ENCODE data around the gene TMPRSS3. TPM values are rescaled to one million over a fixed set of nuclear protein-coding genes. Genes with fewer than 3 reads are reported as not detected.

Gene TMPRSS3
- total RNA-seq, 1 donor, result not detected

GRCh38 chr21:42350927-42351426 is 44.9 kb downstream of the TMPRSS3 start, which contains the start of gene TFF2:
Gene TFF2 (minus strand): TSS chr21:42350994. CDS start chr21:42350957, 37 bp downstream.
- TF ChIP-seq CTCF (IDR thresholded peaks at IDR 0.05; ENCODE audit: insufficient read depth, low read depth, low read length), result no peak
- H3K4me3 ChIP-seq (ENCODE audit: low read depth, low read length), result no peak within 1 kb of the TSS
- DNase-seq (ENCODE audit: low read depth), result no peak

- DNase-seq (ENCODE audit: low read depth), result no peak
- TF ChIP-seq CTCF (IDR thresholded peaks at IDR 0.05; ENCODE audit: insufficient read depth, low read depth, low read length), result no peak
- H3K4me3 ChIP-seq (ENCODE audit: low read depth, low read length), result no peak overlapping the region
These were observed 45.4 kb downstream of the TMPRSS3 start for GRCh38 chr21:42350318-42350910.

- no peak overlapping the region for H3K4me3 ChIP-seq (ENCODE audit: low read depth, low read length)
- no peak for TF ChIP-seq CTCF (IDR thresholded peaks at IDR 0.05; ENCODE audit: insufficient read depth, low read depth, low read length)
- no peak for DNase-seq (ENCODE audit: low read depth)
These were observed 46.2 kb downstream of the TMPRSS3 start for GRCh38 chr21:42349420-42350317.

- DNase-seq (ENCODE audit: low read depth), result no peak
- no peak for TF ChIP-seq CTCF (IDR thresholded peaks at IDR 0.05; ENCODE audit: insufficient read depth, low read depth, low read length)
- H3K4me3 ChIP-seq (ENCODE audit: low read depth, low read length), result no peak overlapping the region
These were observed 47.1 kb downstream of the TMPRSS3 start for GRCh38 chr21:42348762-42349161.

GRCh38 chr21:42347601-42348327 is 48.1 kb downstream of the TMPRSS3 start:
- H3K4me3 ChIP-seq (ENCODE audit: low read depth, low read length), result no peak overlapping the region
- no peak for TF ChIP-seq CTCF (IDR thresholded peaks at IDR 0.05; ENCODE audit: insufficient read depth, low read depth, low read length)

GRCh38 chr21:42346866-42347600 is 48.8 kb downstream of the TMPRSS3 start:
- no peak for TF ChIP-seq CTCF (IDR thresholded peaks at IDR 0.05; ENCODE audit: insufficient read depth, low read depth, low read length)
- no peak for DNase-seq (ENCODE audit: low read depth)
- H3K4me3 ChIP-seq (ENCODE audit: low read depth, low read length), result no peak overlapping the region

More at GRCh38 chr21:42347601-42348327, 48.1 kb downstream of the TMPRSS3 start:
- no peak for DNase-seq (ENCODE audit: low read depth)

All from fibroblast of villous mesenchyme (primary cell).